NK-92 (cell line): ENCODE data around the gene FSHB.
"Not testable (repeated sequence)": the region's sequence is repeated elsewhere in the genome, so short reads cannot be mapped to it uniquely, and the experiment has no call there.

Experiments used
- DNase-seq: peaks from one replicate; lab custom pipeline; 2025; ENCODE audit not compliant: unreplicated experiment; lab: John Stamatoyannopoulos, UW

FSHB gene

GRCh38 chr11:30230714-30231113, at the start of gene FSHB:
TSS of gene FSHB (plus strand) at chr11:30231014. CDS start at chr11:30231903, 889 bp downstream.
- DNase-seq: no peak

- no peak for DNase-seq
Observed at GRCh38 chr11:30186748-30187147, 44.1 kb upstream of the FSHB start.

GRCh38 chr11:30192620-30193019, 38.2 kb upstream of the FSHB start:
- DNase-seq: no peak

GRCh38 chr11:30196400-30197206, 34.2 kb upstream of the FSHB start:
- no peak for DNase-seq

GRCh38 chr11:30197869-30198268, 32.9 kb upstream of the FSHB start:
- no peak for DNase-seq

GRCh38 chr11:30202989-30203388, 27.8 kb upstream of the FSHB start:
- DNase-seq: not testable (repeated sequence)

- no peak for DNase-seq
Observed at GRCh38 chr11:30203850-30204249, 27.0 kb upstream of the FSHB start.

- DNase-seq: no peak
Observed at GRCh38 chr11:30206249-30206996, 24.4 kb upstream of the FSHB start.

GRCh38 chr11:30210357-30210756, 20.5 kb upstream of the FSHB start:
- no peak for DNase-seq

- no peak for DNase-seq
Observed at GRCh38 chr11:30216534-30216933, 14.3 kb upstream of the FSHB start.

GRCh38 chr11:30218278-30218677, 12.5 kb upstream of the FSHB start:
- DNase-seq: no peak

GRCh38 chr11:30225642-30226041, 5.2 kb upstream of the FSHB start:
- no peak for DNase-seq

- DNase-seq: no peak
Observed at GRCh38 chr11:30228323-30228884, 2.4 kb upstream of the FSHB start.

- no peak for DNase-seq
Observed at GRCh38 chr11:30239025-30239424, 8.2 kb downstream of the FSHB start.

- DNase-seq: no peak
Observed at GRCh38 chr11:30244265-30244664, 13.5 kb downstream of the FSHB start.

- no peak for DNase-seq
Observed at GRCh38 chr11:30245621-30246020, 14.8 kb downstream of the FSHB start.

- DNase-seq: no peak
Observed at GRCh38 chr11:30254307-30255298, 23.8 kb downstream of the FSHB start.

- no peak for DNase-seq
Observed at GRCh38 chr11:30255637-30256036, 24.8 kb downstream of the FSHB start.

- DNase-seq: no peak
Observed at GRCh38 chr11:30257058-30257457, 26.2 kb downstream of the FSHB start.

- no peak for DNase-seq
Observed at GRCh38 chr11:30258679-30259078, 27.9 kb downstream of the FSHB start.

GRCh38 chr11:30260813-30261212, 30.0 kb downstream of the FSHB start:
- DNase-seq: no peak
